ENCODE measurements around the gene SOS1. TPM values are rescaled to one million over a fixed set of nuclear protein-coding genes. Genes with fewer than 3 reads are reported as not detected.

SOS1 gene
- polyA plus RNA-seq, 3 donors from 2014 or later: 3.6 to 12.8 (median 8.2) TPM

DNA sequence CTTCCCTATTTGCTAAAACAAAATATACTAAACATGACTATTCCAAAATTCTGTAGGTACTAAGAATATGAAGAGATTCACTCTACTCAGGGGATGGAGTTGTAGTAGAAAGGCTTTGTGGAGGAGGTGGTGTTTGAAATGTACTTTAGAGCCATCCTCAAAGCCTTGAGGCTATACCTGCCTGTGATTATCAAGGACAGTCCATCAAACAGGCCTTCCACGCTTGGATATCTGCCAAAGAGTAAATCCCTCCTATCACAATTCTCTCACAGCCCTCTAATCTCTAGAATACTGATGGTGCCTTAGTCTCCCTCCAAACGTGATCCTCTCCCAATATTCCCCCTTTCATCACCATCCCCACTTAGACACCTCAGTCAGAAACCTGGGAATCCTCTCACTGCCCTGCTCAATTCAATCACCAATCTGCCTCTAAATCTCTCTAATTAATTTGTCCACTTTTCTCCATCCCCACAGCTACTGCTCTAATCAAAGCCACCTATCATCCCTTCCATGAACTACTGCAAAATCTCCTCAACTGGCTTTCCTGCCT, 13.1 kb downstream of the SOS1 start:
- peak overlapping the region in 2 of 5 donors; percentile 5 to 35 for H3K4me3 Mint-ChIP-seq
- no peaks in the 10 kb centered on the region for H3K9me3 Mint-ChIP-seq

DNA sequence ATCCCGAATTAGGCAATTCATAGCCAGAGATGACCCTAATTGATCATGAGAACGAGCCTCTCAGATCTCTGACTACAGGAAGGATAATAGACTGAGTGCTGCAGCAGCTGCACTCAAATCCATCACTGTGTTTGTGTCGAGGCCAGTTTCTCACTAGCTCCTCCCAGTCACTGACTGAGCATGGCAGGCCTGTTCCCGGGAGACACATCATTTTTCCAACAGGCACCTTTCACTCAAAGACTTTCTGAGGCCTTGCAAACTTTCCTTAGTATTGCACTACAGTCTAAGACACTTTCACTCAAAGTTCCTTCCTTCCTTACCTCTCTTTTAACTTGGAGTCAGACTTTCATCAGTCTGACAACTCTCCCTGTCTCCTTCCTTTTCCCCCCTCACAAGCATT, 13.7 kb downstream of the SOS1 start:
- no peak for DNase-seq
- Mint-ChIP-seq H3K4me3 (peak overlapping the region in 1 of 5 donors; percentile 5), H3K4me1 (peaks cover 53 to 80% of the 10 kb centered on the region in 2 donors), H3K9me3 (no peaks in the 10 kb centered on the region), H3K36me3 (peaks cover 0 to 3% (median 0%) of the 10 kb centered on the region in 3 donors), H3K27ac (peak overlapping the region; percentile 20 to 76 (median 58)), H3K27me3 (ENCODE audit: low read depth in 3 of 3) (no peaks in the 10 kb centered on the region)

More for the DNA sequence above, 13.1 kb downstream of the SOS1 start:
- Mint-ChIP-seq H3K27me3 (ENCODE audit: low read depth in 3 of 3) (no peaks in the 10 kb centered on the region), H3K36me3 (peaks cover 0 to 3% (median 0%) of the 10 kb centered on the region in 3 donors), H3K27ac (peak overlapping the region; percentile 20 to 76 (median 44)), H3K4me1 (peaks cover 53 to 76% of the 10 kb centered on the region in 2 donors)
- no peak for DNase-seq

DNA sequence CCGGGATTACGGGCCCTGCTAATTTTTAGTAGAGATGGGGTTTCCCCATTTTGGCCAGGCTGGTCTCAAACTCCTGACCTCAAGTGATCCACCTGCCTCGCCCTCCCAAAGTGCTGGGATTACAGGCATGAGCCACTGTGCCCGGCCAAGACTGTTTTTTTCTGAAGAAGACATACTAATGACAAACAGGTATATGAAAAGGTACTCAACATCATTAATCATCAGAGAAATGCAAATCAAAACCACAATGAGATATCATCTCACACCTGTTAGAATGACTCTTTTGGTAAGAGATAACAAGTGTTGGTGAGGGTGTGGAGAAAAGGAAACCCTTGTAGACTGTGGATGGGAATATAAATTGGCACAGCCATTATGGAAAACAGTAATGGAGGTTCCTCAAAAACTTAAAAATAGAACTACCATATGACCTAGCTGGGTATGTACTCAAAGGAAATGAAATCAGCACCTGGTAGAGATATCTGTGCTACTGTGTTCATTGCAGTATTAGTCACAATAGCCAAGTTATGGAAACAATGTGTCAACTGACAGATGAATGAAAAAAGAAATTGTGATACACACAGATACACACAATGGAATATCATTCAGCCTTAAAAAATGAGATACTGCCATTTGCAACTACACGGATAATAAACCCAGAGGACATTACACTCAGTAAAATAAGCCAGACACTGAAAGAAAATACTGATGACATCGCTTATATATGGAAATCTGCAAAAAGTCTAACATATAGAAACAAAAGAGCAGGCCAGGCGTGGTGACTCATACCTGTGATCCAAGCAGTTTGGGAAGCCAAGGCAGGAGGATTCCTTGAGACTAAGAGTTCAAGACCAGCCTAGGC, 20.8 kb downstream of the SOS1 start:
- Mint-ChIP-seq H3K27ac (peak overlapping the region; percentile 3 to 64 (median 40)), H3K9me3 (no peaks in the 10 kb centered on the region), H3K36me3 (no peaks in the 10 kb centered on the region), H3K4me1 (peaks cover 61 to 93% of the 10 kb centered on the region in 2 donors), H3K27me3 (ENCODE audit: low read depth in 3 of 3) (peaks cover 0 to 2% (median 0%) of the 10 kb centered on the region in 3 donors), H3K4me3 (peak overlapping the region in 2 of 5 donors; percentile 34 to 56)
- no peak for DNase-seq

DNA sequence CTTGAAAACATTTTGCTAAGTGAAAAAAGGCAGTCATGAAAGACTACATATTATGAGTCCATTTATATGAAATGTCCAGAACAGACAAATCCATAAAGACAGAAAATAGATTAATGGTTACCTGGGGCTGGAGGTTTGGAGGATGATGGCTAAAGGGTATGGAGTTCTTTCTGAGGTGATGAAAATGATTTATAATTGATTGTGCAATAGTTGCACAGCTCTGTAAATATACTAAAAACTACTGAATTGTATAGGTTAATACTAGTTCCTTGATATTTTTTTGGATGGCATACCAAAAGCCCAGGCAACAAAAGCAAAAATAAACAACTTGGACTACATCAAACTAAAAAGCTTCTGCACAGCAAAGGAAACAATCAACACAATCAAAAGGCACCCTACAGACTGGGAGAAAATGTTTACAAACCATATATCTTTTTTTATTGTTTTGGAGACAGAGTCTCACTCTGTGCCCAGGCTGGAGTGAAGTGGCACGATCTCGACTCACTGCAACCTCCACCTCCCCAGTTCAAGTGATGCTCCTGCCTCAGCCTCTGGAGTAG, 21.5 kb downstream of the SOS1 start:
- Mint-ChIP-seq H3K36me3 (no peaks in the 10 kb centered on the region), H3K9me3 (no peaks in the 10 kb centered on the region), H3K27me3 (ENCODE audit: low read depth in 3 of 3) (peaks cover 0 to 2% (median 0%) of the 10 kb centered on the region in 3 donors), H3K4me3 (peak overlapping the region in 3 of 5 donors; percentile 3 to 30 (median 14)), H3K4me1 (peaks cover 65 to 92% of the 10 kb centered on the region in 2 donors), H3K27ac (peak overlapping the region; percentile 3 to 40 (median 20))
- DNase-seq: no peak

DNA sequence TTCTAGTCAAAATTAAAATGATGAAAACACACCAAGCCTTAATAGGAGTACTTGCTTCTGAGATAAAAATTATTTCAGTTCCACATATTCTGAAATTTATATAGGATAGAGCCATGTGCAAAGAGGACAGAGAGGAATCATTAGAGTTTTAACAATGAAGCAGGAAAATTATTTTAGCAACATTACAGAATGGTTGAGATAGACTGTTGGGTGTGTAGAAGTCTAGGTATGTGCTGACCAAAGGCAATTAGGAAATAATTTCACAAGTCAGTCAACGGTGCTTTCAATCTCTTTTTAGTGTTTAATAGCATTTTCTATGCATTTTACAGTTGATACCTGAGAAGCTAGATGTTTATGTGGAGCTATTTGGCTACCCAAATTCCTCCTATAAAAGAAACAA, 25.2 kb downstream of the SOS1 start:
- H3K36me3 Mint-ChIP-seq: peaks cover 0 to 4% (median 0%) of the 10 kb centered on the region in 3 donors
- peak overlapping the region in 1 of 5 donors; percentile 12 for H3K4me3 Mint-ChIP-seq
- DNase-seq: no peak
- H3K4me1 Mint-ChIP-seq: peaks cover 64 to 86% of the 10 kb centered on the region in 2 donors
- H3K27ac Mint-ChIP-seq: peak overlapping the region in 5 of 6 donors; percentile 36 to 81 (median 66)
- no peaks in the 10 kb centered on the region for H3K9me3 Mint-ChIP-seq
- peaks cover 0 to 2% (median 0%) of the 10 kb centered on the region in 3 donors for H3K27me3 Mint-ChIP-seq (ENCODE audit: low read depth in 3 of 3)

DNA sequence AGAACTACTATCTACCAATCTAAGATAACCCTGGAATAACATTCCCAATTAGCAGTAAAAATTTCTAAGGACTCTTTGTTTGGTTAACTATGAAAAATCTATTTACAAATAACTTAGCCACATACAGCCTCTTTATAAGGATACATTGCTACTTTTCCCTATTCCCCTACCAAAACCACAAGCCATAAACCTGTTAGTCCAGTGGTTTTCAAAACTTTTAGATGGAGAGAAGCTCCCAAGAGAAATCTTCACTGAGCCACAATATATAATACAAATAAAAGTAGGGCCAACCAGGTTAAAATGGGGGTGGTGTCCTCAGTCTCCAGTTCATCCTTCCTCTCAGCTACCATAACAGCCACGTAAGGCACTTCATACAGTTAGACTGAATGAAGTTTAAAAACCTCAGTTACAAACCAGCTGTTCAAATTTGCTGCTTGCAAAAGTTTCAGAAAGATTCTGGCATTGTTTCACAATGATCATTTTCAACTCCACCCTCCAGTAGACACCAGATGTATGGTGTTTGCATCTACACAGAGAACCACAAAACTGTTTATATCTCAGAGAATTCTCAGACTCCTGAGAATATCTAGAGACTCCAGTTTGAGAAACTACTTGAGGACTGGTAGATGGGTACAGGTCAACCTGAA, 26.0 kb downstream of the SOS1 start:
- Mint-ChIP-seq H3K27me3 (ENCODE audit: low read depth in 3 of 3) (peaks cover 0 to 2% (median 0%) of the 10 kb centered on the region in 3 donors), H3K9me3 (no peaks in the 10 kb centered on the region), H3K4me1 (peaks cover 57 to 79% of the 10 kb centered on the region in 2 donors), H3K36me3 (peaks cover 0 to 4% (median 0%) of the 10 kb centered on the region in 3 donors), H3K27ac (peak overlapping the region in 5 of 6 donors; percentile 36 to 81 (median 68)), H3K4me3 (peak overlapping the region in 2 of 5 donors; percentile 26 to 31)
- no peak for DNase-seq

DNA sequence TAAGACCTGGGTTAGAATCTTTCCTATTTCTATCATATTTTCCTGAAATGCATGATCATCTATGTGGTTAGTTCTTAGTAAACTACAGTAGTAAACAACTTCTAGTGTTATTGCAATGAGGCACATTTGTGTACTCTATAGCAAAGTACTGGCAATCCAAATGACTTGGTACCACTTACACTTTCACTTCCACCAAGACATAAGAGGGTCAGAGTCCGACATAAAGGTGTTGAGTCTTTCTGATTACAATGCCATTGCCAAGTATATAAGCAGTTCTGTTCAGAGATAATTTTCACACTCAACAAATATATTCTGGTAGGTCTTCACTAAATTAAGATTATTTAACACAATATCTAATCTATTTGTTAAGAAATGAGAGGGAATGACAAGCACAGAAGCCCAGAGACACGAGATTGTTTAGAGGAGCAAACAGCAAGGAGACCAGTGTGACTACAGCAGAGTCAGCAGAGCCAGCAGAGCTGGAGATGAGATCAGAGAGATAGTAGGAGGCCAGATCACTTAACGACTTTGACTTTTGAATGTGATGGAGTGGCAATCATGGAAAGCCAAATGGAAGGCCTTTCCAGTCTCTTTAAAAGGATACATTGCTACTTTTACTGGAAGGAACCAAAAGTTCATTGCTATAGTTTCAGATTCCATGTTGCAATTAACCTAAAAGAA, 27.5 kb downstream of the SOS1 start:
- H3K27me3 Mint-ChIP-seq (ENCODE audit: low read depth in 3 of 3): peaks cover 0 to 2% (median 0%) of the 10 kb centered on the region in 3 donors
- H3K4me3 Mint-ChIP-seq: peak overlapping the region; percentile 3 to 56 (median 18)
- H3K9me3 Mint-ChIP-seq: no peaks in the 10 kb centered on the region
- DNase-seq: peak in 2 of 3 donors; percentile 3 to 10
- H3K36me3 Mint-ChIP-seq: peaks cover 0 to 5% (median 0%) of the 10 kb centered on the region in 3 donors
- H3K4me1 Mint-ChIP-seq: peaks cover 52 to 79% of the 10 kb centered on the region in 2 donors
- H3K27ac Mint-ChIP-seq: peak overlapping the region; percentile 37 to 81 (median 72)

DNA sequence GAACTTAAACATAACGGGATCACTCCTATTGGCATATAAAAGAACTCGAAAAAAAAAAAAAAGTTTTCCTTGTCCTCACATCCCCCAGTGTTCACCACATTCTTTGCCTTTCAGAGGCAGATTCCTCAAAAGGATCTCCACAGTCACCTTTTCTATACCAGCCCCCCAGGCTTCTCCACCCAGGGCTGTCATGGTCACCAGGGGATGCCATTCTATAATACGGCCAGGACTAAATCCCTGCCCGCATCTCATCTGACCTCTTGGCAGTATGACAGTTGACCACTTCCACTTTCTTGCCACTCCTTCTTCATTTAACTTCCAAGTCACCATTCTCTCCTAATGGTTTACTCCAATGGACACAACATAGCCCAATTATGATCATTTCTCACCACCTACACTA, 29.3 kb downstream of the SOS1 start:
- peaks cover 0 to 8% (median 0%) of the 10 kb centered on the region in 3 donors for H3K36me3 Mint-ChIP-seq

DNA sequence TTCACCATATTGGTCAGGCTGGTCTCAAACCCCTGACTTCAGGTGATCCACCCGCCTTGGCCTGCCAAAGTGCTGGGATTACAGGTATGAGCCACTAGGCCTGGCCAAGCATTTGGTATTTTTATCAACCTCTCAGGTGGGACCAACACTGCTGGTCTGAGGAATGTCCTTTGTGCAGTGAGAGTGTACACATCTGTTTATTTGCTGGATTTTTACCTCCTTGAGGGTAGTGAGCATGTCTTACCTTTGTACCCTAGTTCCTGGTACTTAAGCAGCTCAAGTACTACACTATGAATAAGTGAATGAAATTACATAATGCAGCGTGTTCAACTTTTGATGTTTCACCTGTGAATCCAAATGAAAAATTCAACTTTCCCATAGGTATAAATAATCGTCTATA, 29.8 kb downstream of the SOS1 start:
- Mint-ChIP-seq H3K27me3 (ENCODE audit: low read depth in 3 of 3) (no peaks in the 10 kb centered on the region), H3K36me3 (peaks cover 0 to 8% (median 0%) of the 10 kb centered on the region in 3 donors), H3K9me3 (no peaks in the 10 kb centered on the region), H3K4me1 (peaks cover 48 to 77% of the 10 kb centered on the region in 2 donors), H3K4me3 (no peak overlapping the region), H3K27ac (no peak overlapping the region)
- DNase-seq: no peak

More for the DNA sequence above, 29.3 kb downstream of the SOS1 start:
- Mint-ChIP-seq H3K9me3 (no peaks in the 10 kb centered on the region), H3K4me1 (peaks cover 48 to 78% of the 10 kb centered on the region in 2 donors), H3K27me3 (ENCODE audit: low read depth in 3 of 3) (no peaks in the 10 kb centered on the region), H3K4me3 (peak overlapping the region in 1 of 5 donors; percentile 1), H3K27ac (peak overlapping the region in 4 of 6 donors; percentile 5 to 16 (median 12))
- no peak for DNase-seq

DNA sequence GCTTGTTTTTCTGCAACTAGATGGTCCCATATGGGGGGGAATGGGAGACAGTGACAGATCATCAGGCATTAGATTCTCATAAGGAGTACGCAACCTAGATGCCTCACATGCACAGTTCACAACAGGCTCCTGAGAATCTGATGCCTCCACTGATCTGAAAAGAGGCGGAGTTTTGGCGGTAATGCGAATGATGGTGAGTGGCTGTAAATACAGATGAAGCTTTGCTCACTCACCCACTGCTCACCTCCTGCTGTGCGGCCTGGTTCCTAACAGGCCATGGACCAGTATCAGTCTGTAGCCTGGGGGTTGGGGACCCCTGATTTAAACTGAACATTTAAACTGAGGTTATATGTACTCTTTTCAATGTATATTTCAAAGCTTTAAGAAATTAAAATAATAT, 40.7 kb downstream of the SOS1 start:
- no peaks in the 10 kb centered on the region for H3K36me3 Mint-ChIP-seq
- H3K27me3 Mint-ChIP-seq (ENCODE audit: low read depth in 3 of 3): no peaks in the 10 kb centered on the region
- H3K9me3 Mint-ChIP-seq: no peaks in the 10 kb centered on the region
- H3K27ac Mint-ChIP-seq: no peak overlapping the region
- DNase-seq: no peak
- H3K4me1 Mint-ChIP-seq: peaks cover 39 to 72% of the 10 kb centered on the region in 2 donors
- no peak overlapping the region for H3K4me3 Mint-ChIP-seq

DNA sequence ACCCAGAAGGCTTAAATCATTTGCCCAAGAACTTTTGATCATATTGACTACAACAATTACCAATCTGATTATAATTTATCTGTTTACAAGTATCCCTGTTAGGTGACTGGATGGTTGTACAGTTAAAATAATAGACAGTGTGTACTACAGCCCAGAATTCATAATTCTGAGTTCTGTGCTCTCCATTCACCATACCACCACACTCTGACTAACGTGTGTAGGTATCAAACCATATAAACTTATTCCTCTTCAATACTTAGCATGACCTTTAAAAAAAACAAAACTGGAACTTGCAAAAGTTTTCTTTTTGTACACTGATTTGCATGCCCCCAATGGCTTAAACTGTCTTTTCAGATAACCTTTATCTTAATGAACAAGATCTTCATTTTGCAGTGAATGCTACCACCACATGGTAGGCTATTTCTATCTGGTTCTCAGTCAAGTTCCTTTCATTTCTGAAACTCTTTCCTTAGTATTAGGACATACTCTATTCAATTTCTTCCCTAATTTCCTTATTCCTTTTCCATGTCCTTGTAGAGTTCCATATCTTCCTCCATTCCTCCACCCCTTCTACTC, 50.9 kb downstream of the SOS1 start:
- peaks cover 18 to 59% of the 10 kb centered on the region in 2 donors for H3K4me1 Mint-ChIP-seq
- H3K27ac Mint-ChIP-seq: peak overlapping the region in 3 of 6 donors; percentile 46 to 76 (median 57)
- H3K4me3 Mint-ChIP-seq: no peak overlapping the region
- H3K9me3 Mint-ChIP-seq: no peaks in the 10 kb centered on the region
- no peak for DNase-seq
- H3K36me3 Mint-ChIP-seq: peaks cover 5 to 11% (median 6%) of the 10 kb centered on the region in 3 donors
- no peaks in the 10 kb centered on the region for H3K27me3 Mint-ChIP-seq (ENCODE audit: low read depth in 3 of 3)

DNA sequence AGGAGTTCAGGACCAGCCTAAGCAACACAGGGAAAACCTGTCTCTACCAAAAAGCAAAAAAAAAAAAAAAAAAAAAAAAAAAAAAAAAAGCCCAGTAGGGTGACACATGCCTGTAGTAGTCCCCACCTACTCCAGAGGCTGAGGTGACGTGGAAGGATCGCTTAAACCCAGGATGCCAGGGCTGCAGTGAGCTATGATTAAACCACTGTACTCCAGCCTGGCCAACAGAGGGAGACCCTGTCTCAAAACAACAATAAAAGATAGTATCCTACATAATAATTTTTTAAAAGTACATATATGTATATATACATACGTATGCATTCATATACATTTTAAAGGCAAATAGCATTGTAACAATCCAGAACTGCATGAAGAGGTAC, 51.7 kb downstream of the SOS1 start:
- Mint-ChIP-seq H3K27ac (no peak overlapping the region), H3K27me3 (ENCODE audit: low read depth in 3 of 3) (no peaks in the 10 kb centered on the region), H3K4me1 (peaks cover 18 to 62% of the 10 kb centered on the region in 2 donors), H3K4me3 (no peak overlapping the region), H3K36me3 (peaks cover 5 to 11% (median 6%) of the 10 kb centered on the region in 3 donors), H3K9me3 (no peaks in the 10 kb centered on the region)
- no peak for DNase-seq

Measured in immature natural killer cell (primary cell).